HepG2 (cell line): ENCODE measurements around the gene RPS6KC1. TPM values are rescaled to one million over a fixed set of nuclear protein-coding genes. Genes with fewer than 3 reads are reported as not detected.

Source experiments
- ATAC-seq: fragments of 200-7000 bp; cut with Tn5 transposase; 3 replicates; pipeline ENCODE4 v1.9.1; 2020; ENCODE audit warnings: mild to moderate bottlenecking, moderate library complexity
- BruUV-seq: library from RNA; stranded (reverse); fragments of 400-500 nt; replicated peaks from 2 replicates; lab custom pipeline; 2021; lab: Mats Ljungman, UMichigan
- CTCF ChIA-PET: fragments of 300-600 bp; formaldehyde crosslinking; extraction: SDS; loops from one replicate; lab custom pipeline; 2021; ENCODE audit warnings: low total read pairs, inconsistent platforms, low intra/inter-chr PET ratio; lab: Yijun Ruan, JAX
- POLR2A ChIA-PET: fragments of 350-600 bp; sonication (Branson Sonifier 250); formaldehyde crosslinking; loops from one replicate; lab custom pipeline; 2020; ENCODE audit warnings: antibody characterized with exemption, inconsistent platforms; lab: Yijun Ruan, JAX
- DNase-seq: peaks from one replicate; pipeline ENCODE4 v3.0.0-alpha.2; 2015; ENCODE audit warnings: low spot score
- FAIRE-seq: peaks from 3 replicates; lab custom pipeline; 2011; peaks lifted over from hg19 to GRCh38; lab: Jason Lieb, UNC
- H2AFZ ChIP-seq: one replicate; pipeline ENCODE4 v1.6.1; 2011; ENCODE audit warnings: low read length, inconsistent platforms
- H3K27ac ChIP-seq: fragments of 300-600 bp; 3 replicates; pipeline ENCODE4 v1.8.0; 2011; ENCODE audit warnings: mixed run types, mild to moderate bottlenecking, mixed read lengths, low read length, inconsistent platforms; ENCODE audit not compliant: insufficient read depth; ENCODE audit errors: extremely low read length
- H3K27me3 ChIP-seq, 2 experiments: fragments of 200-600 bp in 1 of 2; 2 replicates in 1 of 2; 3 replicates in 1 of 2; pipeline versions ENCODE4 v1.6.0 to v1.8.0; 2011; ENCODE audit warnings: low read length in 2 of 2, mild to moderate bottlenecking in 2 of 2, moderate library complexity in 2 of 2, inconsistent platforms in 1 of 2; ENCODE audit not compliant: insufficient read depth in 2 of 2, control insufficient read depth in 1 of 2
- H3K36me3 ChIP-seq, 2 experiments: fragments of 200-600 bp in 1 of 2; replicated peaks in 1 of 2; 2 replicates in 1 of 2; 3 replicates in 1 of 2; pipeline versions ENCODE4 v1.5.1 to v1.8.0; 2011; ENCODE audit warnings: low read length in 2 of 2, inconsistent platforms in 1 of 2; ENCODE audit not compliant: insufficient read depth in 2 of 2, control insufficient read depth in 1 of 2
- H3K4me1 ChIP-seq: 2 replicates; pipeline ENCODE4 v1.5.1; 2012; ENCODE audit warnings: low read length, inconsistent platforms; ENCODE audit not compliant: insufficient read depth
- H3K4me2 ChIP-seq: 2 replicates; pipeline ENCODE4 v1.6.0; 2011; ENCODE audit warnings: low read depth, low read length, inconsistent platforms
- H3K4me3 ChIP-seq, 3 experiments: fragments of 200-600 bp in 1 of 3; sonication (generic), shearing (Covaris generic) in 1 of 3; replicated peaks in 1 of 3; 2 replicates each; pipeline ENCODE4 v1.5.1; 2011 to 2016; ENCODE audit warnings: low read length in 3 of 3, inconsistent platforms in 2 of 3, low read depth in 2 of 3, mild to moderate bottlenecking in 2 of 3, control low read depth in 1 of 3, mixed read lengths in 1 of 3; ENCODE audit not compliant: insufficient read depth in 1 of 3
- H3K79me2 ChIP-seq: one replicate; pipeline ENCODE4 v1.6.1; 2011; ENCODE audit warnings: low read length, inconsistent platforms; ENCODE audit not compliant: insufficient read depth
- H3K9ac ChIP-seq: 2 replicates; pipeline ENCODE4 v1.6.0; 2011; ENCODE audit warnings: mild to moderate bottlenecking, low read depth, low read length, inconsistent platforms; ENCODE audit not compliant: insufficient read depth
- H3K9me3 ChIP-seq: 2 replicates; pipeline ENCODE4 v1.5.1; 2012; ENCODE audit warnings: mild to moderate bottlenecking, low read length
- H4K20me1 ChIP-seq: 2 replicates; pipeline ENCODE4 v1.6.0; 2011; ENCODE audit warnings: inconsistent platforms, mild to moderate bottlenecking, low read length, moderate library complexity; ENCODE audit not compliant: insufficient read depth
- CBX2 ChIP-seq, 2 experiments: fragments of 200-600 bp in 1 of 2; sonication (generic); formaldehyde crosslinking in 1 of 2; IDR thresholded peaks; 2 replicates each; pipeline versions ENCODE4 v1.7.0 to v1.8.1; 2018 to 2022; ENCODE audit warnings: low read depth in 2 of 2, low read length in 1 of 2, mild to moderate bottlenecking in 1 of 2, missing genetic modification reagents in 1 of 2
- CREB1 ChIP-seq, 2 experiments: fragments of 450-650 bp in 1 of 2; IDR thresholded peaks; 2 replicates each; pipeline ENCODE4 v1.6.1; 2016 to 2017; ENCODE audit warnings: control low read depth in 1 of 2, mild to moderate bottlenecking in 1 of 2, missing compliant biosample characterization in 1 of 2, missing genetic modification characterization in 1 of 2
- EP300 ChIP-seq, 3 experiments: sonication (generic) in 1 of 3; formaldehyde crosslinking in 1 of 3; IDR thresholded peaks; 2 replicates each; pipeline versions ENCODE4 v1.5.1 to v1.6.1; 2011 to 2020; ENCODE audit warnings: low read depth in 2 of 3, low read length in 2 of 3, borderline replicate concordance in 1 of 3, improper control_type of control experiment in 1 of 3, mild to moderate bottlenecking in 1 of 3, missing genetic modification reagents in 1 of 3, moderate library complexity in 1 of 3
- ERF ChIP-seq: IDR thresholded peaks from 2 replicates; pipeline ENCODE4 v1.6.1; 2018; ENCODE audit warnings: missing biosample characterization, missing genetic modification reagents
- FOSL2 ChIP-seq: sonication (generic); formaldehyde crosslinking; IDR thresholded peaks from 2 replicates; pipeline ENCODE4 v1.4.0; 2020; ENCODE audit warnings: missing genetic modification reagents
- GATAD1 ChIP-seq: IDR thresholded peaks from 2 replicates; pipeline ENCODE4 v1.6.1; 2016; ENCODE audit warnings: missing genetic modification reagents, missing compliant biosample characterization
- MAFF ChIP-seq: IDR thresholded peaks from 2 replicates; pipeline ENCODE4 v1.6.1; 2011; ENCODE audit warnings: low read depth, low read length, improper control_type of control experiment
- MAFK ChIP-seq, 2 experiments: IDR thresholded peaks in 1 of 2; conservative IDR thresholded peaks in 1 of 2; 2 replicates each; pipeline ENCODE4 v1.6.1; 2011; ENCODE audit warnings: improper control_type of control experiment in 2 of 2, low read length in 2 of 2
- PPARG ChIP-seq: conservative IDR thresholded peaks from 2 replicates; pipeline ENCODE4 v1.6.1; 2016; ENCODE audit warnings: missing biosample characterization, missing genetic modification reagents
- RFX1 ChIP-seq: fragments of 450-650 bp; IDR thresholded peaks from 2 replicates; pipeline ENCODE4 v1.6.1; 2017
- RXRB ChIP-seq: IDR thresholded peaks from 2 replicates; pipeline ENCODE4 v1.6.1; 2016; ENCODE audit warnings: borderline replicate concordance, missing genetic modification reagents, missing compliant biosample characterization
- SIX4 ChIP-seq: sonication (generic); formaldehyde crosslinking; IDR thresholded peaks from 2 replicates; pipeline ENCODE4 v1.4.0; 2020; ENCODE audit warnings: missing genetic modification reagents
- SMAD1 ChIP-seq: sonication (generic); formaldehyde crosslinking; IDR thresholded peaks from 2 replicates; pipeline ENCODE4 v1.4.0; 2020; ENCODE audit warnings: missing genetic modification reagents, low read depth, mild to moderate bottlenecking, borderline replicate concordance
- SMAD9 ChIP-seq: sonication (generic); formaldehyde crosslinking; IDR thresholded peaks from 2 replicates; pipeline ENCODE4 v1.5.1; 2020; ENCODE audit warnings: mild to moderate bottlenecking, missing genetic modification reagents
- ZNF644 ChIP-seq: IDR thresholded peaks from 2 replicates; pipeline ENCODE4 v1.6.1; 2016; ENCODE audit warnings: low read depth
- ZNF83 ChIP-seq: sonication (generic); formaldehyde crosslinking; IDR thresholded peaks from 2 replicates; pipeline ENCODE4 v1.4.0; 2020; ENCODE audit warnings: missing genetic modification reagents, mild to moderate bottlenecking, borderline replicate concordance
- WGBS: methylation state at CpG from one replicate; pipeline ENCODE4 v1.1.6; 2017; ENCODE audit warnings: low lambda C conversion rate; 5-methylcytosine and 5-hydroxymethylcytosine counted together
- in situ Hi-C: cut with HindIII; loops from 2 replicates; pipeline ENCODE4 v1.10.0; 2017; ENCODE audit warnings: low pct_unique_long_range_greater_than_20kb; ENCODE audit not compliant: extremely low pct_ligation_motif_present
- intact Hi-C: fragments of 100-400 bp; cut with micrococcal nuclease; formaldehyde crosslinking; loops from one replicate; pipeline ENCODE4 v1.10.0; 2022; ENCODE audit not compliant: unreplicated experiment
- polyA plus RNA-seq, 8 experiments: library from polyadenylated mRNA; depleted of rRNA in 3 of 8; stranded (reverse) in 7 of 8; unstranded in 1 of 8; fragments of >200 nt; fragmentation: Illumina TruSeq in 4 of 8; extraction: Trizol in 4 of 8; gene quantifications; 2 replicates each; pipeline versions ENCODE4 v1.2.1 to v1.2.3, GENCODE V29; 2011 to 2016; ENCODE audit warnings: low read depth in 4 of 8, missing spikeins in 1 of 8, mixed read lengths in 1 of 8; ENCODE audit not compliant: insufficient read depth in 1 of 8
- total RNA-seq, 5 experiments: library from RNA; depleted of rRNA; stranded (reverse); fragments of >200 nt; fragmentation: Illumina TruSeq; extraction: Trizol; gene quantifications; 2 replicates each; pipeline ENCODE4 v1.2.3, GENCODE V29; 2016; ENCODE audit warnings: low read depth in 1 of 5
- TF ChIP-seq, protein P1 (sequence below): IDR thresholded peaks from 2 replicates; pipeline ENCODE4 v1.6.1; 2016; ENCODE audit warnings: low read depth

Gene RPS6KC1
- total and polyA plus RNA-seq, 2 of the 13 experiments (the other 11 are each of a cell fraction or from before 2014, with no cell fraction given) = 11.0 to 25.2 TPM

- Histone ChIP-seq H3K36me3 (no peaks in the 10 kb centered on the region), H3K27me3 (no peaks in the 10 kb centered on the region), H3K4me1 (peaks cover 19% of the 10 kb centered on the region), H3K4me3 (no peak overlapping the region), H3K9me3 (no peaks in the 10 kb centered on the region), H3K27ac (no peak overlapping the region), H3K4me2 (no peak overlapping the region), H2AFZ (no peak overlapping the region), H3K9ac (no peak overlapping the region), H4K20me1 (no peaks in the 10 kb centered on the region), H3K79me2 (no peaks in the 10 kb centered on the region)
- WGBS = 89% methylated on average over 2 of the region's 2 CpGs
- DNase-seq (peak; percentile 50), FAIRE-seq (no peak), ATAC-seq (no peak; the same call in 2 of the 3 replicates)
- CTCF ChIA-PET = interaction anchor here (2.1 kb wide), 1 partner anchor 1206 kb away, joined by 4 read pairs; no protein-coding TSS in a partner anchor
- BruUV-seq = no TSS peak
- intact Hi-C loops = loop anchor here (5.0 to 10.0 kb wide), 4 partner anchors 119 to 1201 kb away; no protein-coding TSS in a partner anchor
- peak; percentile 71 for TF ChIP-seq MAFF
- no peak for TF ChIP-seq CREB1 (IDR thresholded peaks at IDR 0.05)
- TF ChIP-seq CREB1 (CRISPR knock-in tag; IDR thresholded peaks at IDR 0.05) = 0 out of 2 replicates have a peak, but pooled peaks have one; percentile 22
- TF ChIP-seq, protein P1, sequence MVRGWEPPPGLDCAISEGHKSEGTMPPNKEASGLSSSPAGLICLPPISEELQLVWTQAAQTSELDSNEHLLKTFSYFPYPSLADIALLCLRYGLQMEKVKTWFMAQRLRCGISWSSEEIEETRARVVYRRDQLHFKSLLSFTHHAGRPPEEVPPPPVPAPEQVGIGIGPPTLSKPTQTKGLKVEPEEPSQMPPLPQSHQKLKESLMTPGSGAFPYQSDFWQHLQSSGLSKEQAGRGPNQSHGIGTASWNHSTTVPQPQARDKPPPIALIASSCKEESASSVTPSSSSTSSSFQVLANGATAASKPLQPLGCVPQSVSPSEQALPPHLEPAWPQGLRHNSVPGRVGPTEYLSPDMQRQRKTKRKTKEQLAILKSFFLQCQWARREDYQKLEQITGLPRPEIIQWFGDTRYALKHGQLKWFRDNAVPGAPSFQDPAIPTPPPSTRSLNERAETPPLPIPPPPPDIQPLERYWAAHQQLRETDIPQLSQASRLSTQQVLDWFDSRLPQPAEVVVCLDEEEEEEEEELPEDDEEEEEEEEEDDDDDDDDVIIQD (CRISPR knock-in tag) = peak; percentile 78; the same call in 1 of the 2 replicates
- no peak for TF ChIP-seq RFX1
- TF ChIP-seq PPARG (CRISPR knock-in tag) = peak; percentile 92
- TF ChIP-seq ZNF644 (CRISPR knock-in tag) = peak; percentile 60; the same call in 1 of the 2 replicates
- TF ChIP-seq CBX2 (IDR thresholded peaks at IDR 0.05; ENCODE audit: low read depth, low read length) = no peak
- TF ChIP-seq CBX2 (CRISPR knock-in tag; IDR thresholded peaks at IDR 0.05; ENCODE audit: low read depth) = no peak
- TF ChIP-seq MAFK (conservative IDR thresholded peaks at IDR 0.05 in 1 of 2, IDR thresholded peaks at IDR 0.05 in 1 of 2; ENCODE audit: low read length in 2 of 2) = peak; percentile 75 to 86
- no peak for TF ChIP-seq GATAD1
- no peak for TF ChIP-seq SMAD1 (CRISPR knock-in tag)
- peak; percentile 57; the same call in 1 of the 2 replicates for TF ChIP-seq RXRB (CRISPR knock-in tag)
- TF ChIP-seq SIX4 (CRISPR knock-in tag) = no peak
- TF ChIP-seq FOSL2 = peak; percentile 28; the same call in 1 of the 2 replicates
- no peak for TF ChIP-seq ZNF83 (CRISPR knock-in tag)
- TF ChIP-seq SMAD9 (CRISPR knock-in tag) = no peak
- TF ChIP-seq ERF (CRISPR knock-in tag) = no peak
- peak in 1 of 2 experiments; percentile 31; a peak in 1 of 4 replicates for TF ChIP-seq EP300 (IDR thresholded peaks at IDR 0.05; ENCODE audit: low read depth in 2 of 2, low read length in 2 of 2)
- TF ChIP-seq EP300 (CRISPR knock-in tag; IDR thresholded peaks at IDR 0.05; ENCODE audit: borderline replicate concordance) = no peak
- in situ Hi-C loops = loop anchor here (10.0 kb wide), 1 partner anchor 1001 kb away; no protein-coding TSS in a partner anchor
- POLR2A ChIA-PET = no interaction called here
Measured at GRCh38 chr1:213123536-213123935, 72.5 kb downstream of the RPS6KC1 start.
